SU-DHL-6 (cell line): ENCODE data around the gene SLC25A13.

Experiments
- H2AFZ ChIP-seq: fragments of 200-600 bp; sonication (generic); 2 replicates; pipeline ENCODE4 v1.6.1; 2014; ENCODE audit warnings: low read depth, mild to moderate bottlenecking, moderate library complexity, mixed read lengths, antibody characterized with exemption, low read length; ENCODE audit not compliant: severe bottlenecking
- H3F3A ChIP-seq: fragments of 200-600 bp; shearing (Covaris generic); 2 replicates; pipeline ENCODE4 v1.6.0; 2016; ENCODE audit warnings: antibody characterized with exemption, mild to moderate bottlenecking; ENCODE audit not compliant: insufficient read depth
- H3K27ac ChIP-seq: fragments of 200-600 bp; sonication (generic); 2 replicates; pipeline ENCODE4 v1.5.1; 2016; ENCODE audit warnings: low read depth, mild to moderate bottlenecking, low read length, moderate library complexity, mixed read lengths
- H3K27me3 ChIP-seq: fragments of 200-600 bp; sonication (generic), shearing (Covaris generic); 2 replicates; pipeline ENCODE4 v1.6.0; 2014; ENCODE audit warnings: mild to moderate bottlenecking, low read length
- H3K36me3 ChIP-seq: fragments of 200-600 bp; sonication (generic); 2 replicates; pipeline ENCODE4 v1.6.1; 2014; ENCODE audit warnings: mild to moderate bottlenecking, low read length, mixed read lengths
- H3K4me2 ChIP-seq: fragments of 300-600, 200-600 bp; shearing (Covaris generic), sonication (generic); 2 replicates; pipeline ENCODE4 v1.6.0; 2014; ENCODE audit warnings: low read length, low read depth, mild to moderate bottlenecking; ENCODE audit not compliant: poor library complexity, severe bottlenecking
- H3K4me3 ChIP-seq: fragments of 200-600 bp; sonication (generic); 2 replicates; pipeline ENCODE4 v1.5.1; 2014; ENCODE audit warnings: antibody characterized with exemption, low read length, mild to moderate bottlenecking, mixed read lengths; ENCODE audit not compliant: insufficient read depth, poor library complexity, severe bottlenecking
- H3K79me2 ChIP-seq: fragments of 200-600 bp; sonication (generic); 2 replicates; pipeline ENCODE4 v1.6.1; 2014; ENCODE audit warnings: mild to moderate bottlenecking, low read length, moderate library complexity; ENCODE audit not compliant: insufficient read depth
- H3K9ac ChIP-seq: fragments of 200-600 bp; sonication (generic); 2 replicates; pipeline ENCODE4 v1.7.0; 2014; ENCODE audit warnings: mild to moderate bottlenecking, low read length
- H3K9me2 ChIP-seq: fragments of 200-600 bp; sonication (generic); replicated peaks from 2 replicates; pipeline ENCODE4 v1.6.1; 2014; ENCODE audit warnings: low read length; ENCODE audit not compliant: insufficient read depth
- H3K9me3 ChIP-seq: fragments of 200-600 bp; sonication (generic); 2 replicates; pipeline ENCODE4 v1.6.1; 2014; ENCODE audit warnings: low read length, mixed read lengths; ENCODE audit not compliant: insufficient read depth
- H4K20me1 ChIP-seq: fragments of 200-600 bp; sonication (generic); 2 replicates; pipeline ENCODE4 v1.6.1; 2014; ENCODE audit warnings: low read depth, mild to moderate bottlenecking, antibody characterized with exemption, low read length, moderate library complexity, mixed read lengths
- EZH2phosphoT487 ChIP-seq: fragments of 200-600 bp; sonication (generic), shearing (Covaris generic); conservative IDR thresholded peaks from 2 replicates; pipeline ENCODE4 v1.6.1; 2018; ENCODE audit warnings: mild to moderate bottlenecking, antibody characterized with exemption, low read length, moderate library complexity, mixed read lengths
- TF ChIP-seq, protein P1 (sequence below): fragments of 200-600 bp; sonication (generic); IDR thresholded peaks from one replicate; pipeline ENCODE4 v1.5.1; 2017; ENCODE audit warnings: antibody characterized with exemption, mild to moderate bottlenecking, low read length, moderate library complexity; ENCODE audit not compliant: insufficient read depth, poor library complexity, severe bottlenecking

The SLC25A13 gene

DNA sequence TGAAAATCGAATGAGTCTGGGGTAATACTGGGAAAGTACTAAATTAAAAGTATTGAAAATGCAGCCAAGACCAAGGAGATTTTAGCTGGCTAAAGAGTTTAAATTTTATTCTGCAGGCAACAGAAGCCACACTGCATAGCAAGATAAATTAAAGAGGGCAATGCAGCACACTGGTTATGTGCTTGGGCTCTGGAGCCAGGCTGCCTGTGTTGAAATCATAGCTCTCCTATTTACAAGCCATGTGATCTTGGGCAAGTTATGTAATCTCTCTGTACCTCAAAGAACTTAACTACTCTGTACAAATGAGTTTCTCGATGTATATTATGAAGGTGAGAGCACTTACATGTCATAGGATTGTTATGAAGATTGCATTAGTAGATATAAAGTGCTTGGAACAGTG, 9.9 kb downstream of the SLC25A13 start:
- Histone ChIP-seq H2AFZ (no peak overlapping the region), H3K27ac (no peak overlapping the region), H3K4me2 (no peak overlapping the region), H3K4me3 (no peak overlapping the region), H3K9me2 (no peaks in the 10 kb centered on the region), H3K9me3 (no peaks in the 10 kb centered on the region), H3K9ac (no peak overlapping the region), H3F3A (no peaks in the 10 kb centered on the region), H3K27me3 (no peaks in the 10 kb centered on the region), H3K79me2 (peaks cover 95% of the 10 kb centered on the region), H4K20me1 (no peaks in the 10 kb centered on the region; the same call in 1 of the 2 replicates), H3K36me3 (no peaks in the 10 kb centered on the region)
- no peak for TF ChIP-seq EZH2phosphoT487
- TF ChIP-seq, protein P1, sequence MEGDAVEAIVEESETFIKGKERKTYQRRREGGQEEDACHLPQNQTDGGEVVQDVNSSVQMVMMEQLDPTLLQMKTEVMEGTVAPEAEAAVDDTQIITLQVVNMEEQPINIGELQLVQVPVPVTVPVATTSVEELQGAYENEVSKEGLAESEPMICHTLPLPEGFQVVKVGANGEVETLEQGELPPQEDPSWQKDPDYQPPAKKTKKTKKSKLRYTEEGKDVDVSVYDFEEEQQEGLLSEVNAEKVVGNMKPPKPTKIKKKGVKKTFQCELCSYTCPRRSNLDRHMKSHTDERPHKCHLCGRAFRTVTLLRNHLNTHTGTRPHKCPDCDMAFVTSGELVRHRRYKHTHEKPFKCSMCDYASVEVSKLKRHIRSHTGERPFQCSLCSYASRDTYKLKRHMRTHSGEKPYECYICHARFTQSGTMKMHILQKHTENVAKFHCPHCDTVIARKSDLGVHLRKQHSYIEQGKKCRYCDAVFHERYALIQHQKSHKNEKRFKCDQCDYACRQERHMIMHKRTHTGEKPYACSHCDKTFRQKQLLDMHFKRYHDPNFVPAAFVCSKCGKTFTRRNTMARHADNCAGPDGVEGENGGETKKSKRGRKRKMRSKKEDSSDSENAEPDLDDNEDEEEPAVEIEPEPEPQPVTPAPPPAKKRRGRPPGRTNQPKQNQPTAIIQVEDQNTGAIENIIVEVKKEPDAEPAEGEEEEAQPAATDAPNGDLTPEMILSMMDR, result no peak

DNA sequence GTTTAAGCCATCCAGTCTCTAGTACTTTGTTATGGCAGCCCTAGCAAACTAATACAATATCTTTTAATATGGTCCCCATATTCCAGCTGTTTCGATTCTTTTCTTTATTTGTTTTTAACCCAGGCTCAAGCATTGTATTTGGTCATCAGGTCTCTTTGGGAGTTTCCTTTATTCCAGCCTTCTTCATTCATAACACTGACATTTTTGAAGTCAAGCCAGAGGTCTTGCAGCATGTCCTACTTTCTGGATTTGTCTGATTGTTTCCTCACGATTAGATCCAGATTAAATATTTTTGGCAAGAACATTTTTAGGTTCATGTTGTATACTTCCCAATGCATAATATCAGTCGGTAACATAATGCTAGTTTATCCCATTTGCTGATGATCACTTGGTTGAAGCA, 11.8 kb downstream of the SLC25A13 start:
- no peak overlapping the region for H3K4me2 ChIP-seq
- TF ChIP-seq, protein P1, result no peak
- no peak for TF ChIP-seq EZH2phosphoT487
- H2AFZ ChIP-seq, result no peak overlapping the region
- no peaks in the 10 kb centered on the region for H3K27me3 ChIP-seq
- H3K9me3 ChIP-seq, result no peaks in the 10 kb centered on the region
- H3K9me2 ChIP-seq, result no peaks in the 10 kb centered on the region
- no peaks in the 10 kb centered on the region for H3K36me3 ChIP-seq
- H4K20me1 ChIP-seq, result no peaks in the 10 kb centered on the region; the same call in 1 of the 2 replicates
- no peak overlapping the region for H3K9ac ChIP-seq
- no peak overlapping the region for H3K27ac ChIP-seq
- H3K4me3 ChIP-seq, result no peak overlapping the region
- no peaks in the 10 kb centered on the region for H3F3A ChIP-seq
- H3K79me2 ChIP-seq, result peaks cover 93% of the 10 kb centered on the region

GRCh38 chr7:96308950-96309263, 13.0 kb downstream of the SLC25A13 start:
- no peaks in the 10 kb centered on the region for H3F3A ChIP-seq
- no peaks in the 10 kb centered on the region for H3K9me3 ChIP-seq
- H2AFZ ChIP-seq, result no peak overlapping the region
- no peak for TF ChIP-seq EZH2phosphoT487
- TF ChIP-seq, protein P1, result no peak
- no peaks in the 10 kb centered on the region for H3K27me3 ChIP-seq
- no peaks in the 10 kb centered on the region for H3K36me3 ChIP-seq
- H3K9ac ChIP-seq, result no peak overlapping the region
- peaks cover 92% of the 10 kb centered on the region for H3K79me2 ChIP-seq
- no peak overlapping the region for H3K27ac ChIP-seq
- no peaks in the 10 kb centered on the region; the same call in 1 of the 2 replicates for H4K20me1 ChIP-seq
- H3K4me2 ChIP-seq, result no peak overlapping the region
- no peaks in the 10 kb centered on the region for H3K9me2 ChIP-seq
- no peak overlapping the region for H3K4me3 ChIP-seq
